Stimulated activated CD4-positive, alpha-beta T cell treated with anti-CD3 and anti-CD28 coated beads, Interleukin-1b, Interleukin-23, amount 100 ng/mL, for 24 hours (primary cell): ENCODE results near the gene RBMS1.

Experiments used
- DNase-seq, 4 experiments: peaks; one replicate each; pipeline ENCODE4 v3.0.0-alpha.2; 2020; ENCODE audit warnings: low read depth in 4 of 4, low spot score in 1 of 4

Gene RBMS1

GRCh38 chr2:160283675-160284074 lies 209.9 kb downstream of the RBMS1 start:
- no peak for DNase-seq

- no peak for DNase-seq
These were observed 211.5 kb downstream of the RBMS1 start for GRCh38 chr2:160282063-160282580.

- DNase-seq, result no peak
These were observed 212.4 kb downstream of the RBMS1 start for GRCh38 chr2:160281213-160281612.

GRCh38 chr2:160279813-160280465 lies 213.7 kb downstream of the RBMS1 start:
- no peak for DNase-seq

- DNase-seq, result no peak
These were observed 214.8 kb downstream of the RBMS1 start for GRCh38 chr2:160278879-160279177.

- DNase-seq, result no peak
These were observed 215.3 kb downstream of the RBMS1 start for GRCh38 chr2:160278101-160278878.

GRCh38 chr2:160277151-160277550 lies 216.5 kb downstream of the RBMS1 start:
- DNase-seq, result no peak

GRCh38 chr2:160275656-160276055 lies 218.0 kb downstream of the RBMS1 start:
- no peak for DNase-seq

GRCh38 chr2:160271171-160272086 lies 222.2 kb downstream of the RBMS1 start:
- DNase-seq, result no peak

GRCh38 chr2:160270571-160271113 lies 223.0 kb downstream of the RBMS1 start:
- DNase-seq, result no peak

GRCh38 chr2:160269803-160270570 lies 223.6 kb downstream of the RBMS1 start:
- DNase-seq, result peak; percentile 33 to 48 (median 42)

- no peak for DNase-seq
These were observed 224.2 kb downstream of the RBMS1 start for GRCh38 chr2:160269365-160269764.

GRCh38 chr2:160268151-160268781 lies 225.3 kb downstream of the RBMS1 start:
- DNase-seq, result no peak

- no peak for DNase-seq
These were observed 225.9 kb downstream of the RBMS1 start for GRCh38 chr2:160267692-160268091.

GRCh38 chr2:160267022-160267421 lies 226.6 kb downstream of the RBMS1 start:
- DNase-seq, result no peak

- no peak for DNase-seq
These were observed 227.5 kb downstream of the RBMS1 start for GRCh38 chr2:160266037-160266551.

- no peak for DNase-seq
These were observed 229.3 kb downstream of the RBMS1 start for GRCh38 chr2:160264308-160264707.

- DNase-seq, result no peak
These were observed 231.9 kb downstream of the RBMS1 start for GRCh38 chr2:160261732-160262131.

GRCh38 chr2:160258492-160258805 lies 235.2 kb downstream of the RBMS1 start:
- no peak for DNase-seq
